Measurements from ENCODE around the gene BABAM2.

The BABAM2 gene

DNA sequence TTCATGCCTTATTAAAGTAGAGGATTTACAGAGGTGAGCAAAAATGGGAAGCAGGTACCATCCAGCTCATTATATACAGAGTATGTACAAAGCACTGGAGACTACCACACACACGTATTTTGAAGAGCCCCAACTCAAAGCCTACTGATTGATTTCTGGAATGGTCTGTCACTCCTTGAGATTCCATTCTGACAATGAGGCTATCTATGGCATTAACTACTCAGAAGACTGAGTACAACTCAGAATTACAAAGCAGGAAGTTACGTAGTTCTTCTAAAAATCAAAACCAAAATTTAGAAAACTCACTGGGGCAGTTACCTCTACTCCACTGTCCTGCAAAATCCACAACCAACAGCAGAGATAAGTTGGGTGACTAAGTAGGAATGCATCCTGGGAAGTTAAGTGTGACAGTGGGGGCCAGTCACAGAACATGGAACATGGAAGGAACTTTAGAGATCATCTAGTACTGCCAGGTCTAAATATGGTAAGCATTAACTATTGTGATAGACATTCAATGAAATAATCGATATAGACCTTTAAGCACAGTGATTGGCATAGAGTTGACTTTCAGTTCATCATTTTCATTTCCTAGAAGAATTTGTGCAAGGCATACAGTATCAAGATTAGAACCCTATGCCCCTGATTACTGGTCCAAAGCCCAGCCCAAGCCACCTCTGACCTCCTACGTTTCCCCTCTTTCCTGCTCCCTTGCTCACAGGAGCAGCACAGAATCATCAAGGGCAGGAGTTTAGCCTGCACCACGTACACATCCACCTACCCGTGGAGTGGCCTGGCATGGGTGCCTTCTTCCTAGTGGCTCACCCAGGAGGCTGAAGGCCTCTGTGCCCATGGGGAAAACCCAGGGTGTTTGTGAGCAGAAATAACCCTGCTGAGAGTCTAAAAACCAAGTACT is 422.0 kb downstream of the BABAM2 start:
- no peak for DNase-seq (ENCODE audit: low read depth in 2 of 2)

DNA sequence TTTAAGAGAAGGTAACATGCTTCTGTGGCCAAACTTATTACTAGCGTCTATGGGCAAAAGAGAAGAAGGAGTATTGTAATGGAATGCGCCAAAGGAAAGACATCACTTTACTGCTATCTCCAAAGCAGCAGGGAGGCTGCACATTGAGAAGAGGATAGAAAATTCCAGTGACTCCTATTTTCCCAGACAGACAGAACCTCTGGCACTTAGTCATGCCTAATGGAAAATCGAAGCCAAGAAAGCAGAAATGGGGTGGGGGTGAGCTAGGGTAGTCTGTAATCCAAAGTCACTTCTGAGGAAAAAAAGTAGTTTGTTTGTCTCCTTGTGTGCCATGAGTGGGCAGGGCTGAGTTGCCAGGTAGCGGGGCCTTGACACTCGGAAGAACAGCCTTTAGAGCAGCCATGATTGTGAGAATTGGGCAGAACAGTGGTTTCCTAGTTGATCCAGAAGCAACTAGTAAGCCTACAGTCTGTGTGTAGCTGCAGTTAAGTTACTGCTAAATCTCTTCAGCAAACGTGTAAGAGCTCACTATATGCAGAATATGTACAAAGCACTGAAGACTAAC is 422.8 kb downstream of the BABAM2 start:
- DNase-seq (ENCODE audit: low read depth in 2 of 2), result no peak

DNA sequence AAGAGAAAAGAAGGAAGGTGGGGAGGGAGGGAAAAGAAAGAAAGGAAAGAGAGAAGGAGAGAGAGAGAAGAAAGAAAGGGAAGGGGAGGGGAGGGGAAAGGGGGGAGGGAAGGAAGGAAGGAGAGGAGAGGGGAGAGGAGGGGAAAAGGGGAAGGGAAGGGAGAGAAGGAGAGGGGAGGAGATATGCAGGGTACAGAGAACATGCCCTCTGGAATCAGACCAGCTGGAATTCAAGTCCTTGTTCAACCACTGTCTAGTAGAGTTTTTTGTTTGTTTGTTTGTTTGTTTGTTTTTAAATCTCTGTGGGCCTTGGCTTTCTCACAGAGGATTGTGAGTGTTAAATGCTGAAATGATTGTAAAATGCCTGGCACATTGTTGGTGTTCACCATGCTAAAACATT is 424.4 kb downstream of the BABAM2 start:
- DNase-seq (ENCODE audit: low read depth in 2 of 2), result no peak

DNA sequence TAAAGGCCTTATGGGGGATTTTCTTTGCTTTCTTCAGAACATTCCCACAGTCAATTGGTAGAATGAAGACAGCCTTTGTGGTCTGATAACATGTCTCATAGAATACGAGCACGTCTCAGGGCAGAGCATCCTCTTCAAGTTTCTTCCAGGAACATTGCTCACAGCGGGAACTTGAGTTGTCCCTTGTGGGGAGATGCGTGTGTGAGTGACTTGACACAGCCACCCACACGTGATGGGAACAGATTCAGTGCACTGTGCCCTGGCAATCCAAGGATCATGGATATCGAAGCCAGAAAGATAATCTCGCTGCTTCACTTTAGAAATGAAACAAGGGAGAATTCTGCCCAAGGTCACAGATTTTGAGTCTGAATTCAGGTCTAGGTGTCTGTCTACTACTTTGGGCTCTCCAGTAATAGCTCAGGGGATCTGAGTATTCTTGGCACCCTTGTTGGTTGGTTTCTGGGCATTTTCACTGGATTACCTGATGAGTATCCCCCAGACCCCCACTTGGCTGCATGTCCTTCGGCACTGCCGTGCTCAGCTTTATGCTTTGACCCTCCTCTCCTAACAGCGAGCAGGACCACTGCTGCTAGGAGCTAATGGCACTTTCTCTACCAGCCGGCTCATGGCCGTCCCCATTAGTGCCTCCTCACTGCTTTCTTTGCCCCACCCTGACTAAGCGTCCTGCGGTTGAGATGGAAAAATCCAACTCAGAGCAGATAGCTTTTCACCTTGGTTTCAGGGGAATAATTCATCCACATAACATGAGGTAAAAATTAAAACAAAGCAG is 426.2 kb downstream of the BABAM2 start:
- DNase-seq (ENCODE audit: low read depth in 2 of 2), result no peak

DNA sequence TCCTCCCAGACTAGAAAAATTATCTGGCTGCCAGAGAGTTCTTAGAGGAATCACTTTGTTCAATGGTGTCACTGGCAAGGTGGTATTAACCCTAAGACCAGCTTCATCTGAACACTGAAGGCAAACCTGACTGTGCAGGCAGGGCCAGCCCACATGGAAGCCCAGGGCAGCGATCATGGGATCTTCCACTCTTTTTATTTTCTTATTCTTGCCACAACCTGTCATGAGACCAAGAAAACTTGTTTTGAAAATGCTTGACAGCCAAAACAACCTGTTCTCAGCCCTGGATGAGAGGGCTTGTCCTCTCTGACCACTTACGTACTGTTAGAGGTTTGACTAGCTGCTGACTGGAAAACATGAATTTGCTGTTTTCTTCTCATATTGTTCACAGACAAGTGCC is 426.9 kb downstream of the BABAM2 start:
- no peak for DNase-seq (ENCODE audit: low read depth in 2 of 2)

DNA sequence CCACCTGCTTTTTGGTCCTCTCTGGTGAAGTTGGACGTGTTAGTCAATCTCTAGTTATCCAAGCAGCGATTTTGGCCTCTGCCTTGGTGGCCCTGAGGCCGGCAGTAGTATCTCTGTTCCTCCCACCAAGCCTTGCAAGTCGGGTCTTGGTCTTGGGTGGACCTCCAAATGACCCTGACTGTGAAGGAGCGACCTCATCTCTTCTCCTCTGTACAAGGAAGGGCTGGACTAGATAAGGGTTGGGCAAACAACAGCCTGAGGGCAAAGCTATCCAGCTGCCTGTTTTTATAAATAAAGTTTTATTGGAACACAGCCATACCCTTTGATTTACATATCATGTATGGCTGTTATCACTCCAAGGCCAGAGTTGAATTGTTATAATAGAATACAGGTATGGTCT is 427.5 kb downstream of the BABAM2 start:
- DNase-seq (ENCODE audit: low read depth in 2 of 2), result no peak

DNA sequence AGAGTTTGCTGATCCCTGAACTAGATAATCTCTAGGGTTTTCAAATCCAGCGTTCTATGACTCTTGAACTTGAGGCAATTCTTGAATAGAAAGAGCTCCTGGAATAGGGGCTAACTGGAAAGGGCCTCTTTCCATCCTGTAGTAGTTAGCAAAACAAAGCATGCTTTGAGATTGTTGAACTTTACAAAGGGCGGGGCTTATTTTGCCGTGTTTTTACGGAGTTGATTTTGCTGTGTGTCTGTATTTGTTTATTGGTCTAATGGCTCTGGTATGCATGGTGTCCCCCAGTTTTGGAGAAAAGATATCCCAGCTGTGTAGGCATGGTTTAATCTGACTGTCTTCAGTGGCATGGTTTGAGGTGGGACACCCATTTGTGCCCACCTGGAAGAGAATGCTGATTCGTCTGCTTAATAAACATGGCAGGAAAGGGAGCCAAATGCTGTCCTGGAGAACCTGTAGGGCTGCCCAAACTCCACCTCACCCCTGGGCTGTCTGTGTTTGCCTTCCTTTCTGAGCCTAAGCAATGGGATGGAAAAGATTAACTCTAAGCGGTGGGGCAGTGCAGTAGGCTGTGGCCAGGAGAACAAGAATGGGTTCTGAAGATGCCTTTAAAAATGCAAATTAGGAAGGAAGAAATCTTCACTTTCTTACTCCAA is 428.1 kb downstream of the BABAM2 start:
- DNase-seq (ENCODE audit: low read depth in 2 of 2), result no peak

DNA sequence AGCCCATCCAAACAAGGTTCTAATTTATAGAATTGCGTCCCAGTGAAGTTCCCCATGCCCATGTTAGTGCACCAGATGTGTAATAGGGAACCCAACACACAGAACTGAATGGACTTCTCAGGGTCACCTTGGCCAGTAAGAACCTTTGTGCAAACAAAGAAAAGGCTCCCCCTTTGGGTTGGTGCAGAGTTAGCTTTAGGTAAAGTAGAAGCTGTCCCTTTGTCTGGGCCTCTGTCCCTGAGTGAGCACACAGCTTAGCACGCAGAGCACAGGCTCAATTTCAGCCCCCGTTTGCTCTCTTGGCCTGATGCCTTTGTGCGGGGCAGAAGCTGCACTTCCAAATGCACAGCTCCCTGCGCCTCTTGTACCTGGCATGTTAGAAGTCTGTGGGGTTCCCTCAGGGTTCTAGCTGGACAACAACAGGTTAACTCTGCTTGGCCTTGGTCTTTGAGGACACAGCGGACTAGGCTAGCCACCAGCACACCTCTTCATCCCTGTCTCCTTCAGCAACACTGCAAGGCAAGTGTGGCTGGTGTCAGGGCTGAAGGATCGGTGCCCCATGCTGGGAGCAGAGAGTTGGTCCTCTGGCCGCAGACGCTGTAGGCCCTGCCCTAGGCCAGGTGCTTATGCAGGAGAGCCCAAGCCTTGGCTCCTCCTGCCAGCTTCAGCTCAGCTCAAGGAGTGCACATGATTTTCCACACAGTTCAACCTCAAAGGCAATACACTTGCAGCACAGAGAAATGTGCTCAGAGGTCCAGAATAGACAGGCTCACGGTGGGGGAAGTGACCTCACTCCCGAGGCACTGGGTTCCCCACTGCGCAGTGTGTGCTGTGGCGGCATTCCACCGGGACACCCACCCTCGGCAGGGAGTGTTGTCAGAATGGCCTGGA is 428.8 kb downstream of the BABAM2 start:
- no peak for DNase-seq (ENCODE audit: low read depth in 2 of 2)

DNA sequence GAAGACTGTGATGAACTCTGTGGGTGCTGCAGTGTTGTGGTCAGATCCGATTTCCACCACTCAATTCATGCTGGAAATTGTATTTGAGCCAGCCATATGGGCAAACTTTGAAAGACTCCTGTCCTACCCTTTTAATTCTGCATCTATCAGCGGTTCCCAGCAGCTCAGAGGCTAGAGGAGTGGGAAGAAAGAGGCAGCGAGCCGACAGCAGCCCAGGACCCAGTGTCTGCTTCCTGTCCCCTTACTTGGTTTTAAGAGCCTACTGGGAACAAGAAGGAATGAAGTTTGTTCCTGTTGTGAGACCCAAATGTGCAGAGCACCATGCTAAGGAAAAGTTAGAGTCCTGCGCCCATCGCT is 429.5 kb downstream of the BABAM2 start:
- DNase-seq (ENCODE audit: low read depth in 2 of 2), result no peak

DNA sequence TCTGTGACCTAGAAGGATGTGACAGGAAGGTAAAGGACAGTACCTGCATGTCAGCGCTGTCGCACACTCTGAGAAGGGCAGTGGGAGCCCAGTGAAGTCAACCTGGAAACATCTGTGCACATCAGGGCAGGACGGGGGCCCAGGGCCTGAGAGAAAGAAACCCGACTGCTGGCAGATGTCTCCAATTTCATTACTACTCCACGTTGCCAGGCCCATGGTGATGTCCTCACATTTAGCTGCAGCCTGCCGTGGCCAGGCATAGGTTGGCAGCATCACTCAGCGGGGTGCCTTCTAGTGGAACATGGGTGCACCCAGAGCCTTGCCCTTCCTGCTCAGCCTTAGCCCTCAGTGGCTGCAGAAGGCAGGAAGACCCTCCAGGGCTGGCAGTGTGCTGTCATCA is 429.8 kb downstream of the BABAM2 start:
- DNase-seq (ENCODE audit: low read depth in 2 of 2), result no peak

DNA sequence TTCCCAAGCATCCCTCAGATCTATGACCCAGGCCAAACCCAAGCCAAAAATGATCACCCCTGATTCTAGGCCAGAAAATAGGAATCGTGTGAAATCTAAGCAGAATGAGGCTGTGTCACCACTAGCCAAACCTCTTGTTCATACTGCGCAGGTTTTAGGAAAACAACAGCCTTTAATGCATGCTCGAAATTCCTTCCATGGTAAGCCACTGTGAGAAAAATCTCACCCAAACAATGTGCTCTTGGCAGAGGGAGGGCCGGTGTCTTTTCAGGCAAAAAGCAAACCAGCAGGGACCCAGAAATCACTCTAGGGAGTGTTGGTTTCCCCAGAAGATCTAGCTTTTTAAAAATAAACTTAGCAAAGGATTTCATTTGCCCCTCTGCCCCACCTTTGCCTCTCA is 430.9 kb downstream of the BABAM2 start:
- no peak for DNase-seq (ENCODE audit: low read depth in 2 of 2)

DNA sequence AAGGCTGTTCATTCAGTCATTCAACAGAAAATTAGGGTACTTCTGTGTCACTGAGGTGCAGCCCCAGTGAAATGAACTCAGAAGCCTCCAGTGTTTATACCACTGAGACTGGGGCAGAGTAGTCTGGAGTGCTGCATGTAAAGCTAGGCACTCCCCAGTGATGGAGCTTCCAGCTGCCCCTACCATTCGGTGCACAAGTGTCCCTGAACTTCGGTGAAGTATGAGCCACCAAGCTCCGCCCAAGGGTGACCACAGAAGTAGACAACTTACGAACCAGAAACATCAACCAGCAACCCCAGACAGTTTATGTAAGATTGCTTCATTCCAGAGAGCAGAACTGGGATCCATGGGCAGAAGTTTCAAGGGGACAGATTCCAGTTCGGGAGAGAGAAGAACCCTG is 431.5 kb downstream of the BABAM2 start:
- no peak for DNase-seq (ENCODE audit: low read depth in 2 of 2)

DNA sequence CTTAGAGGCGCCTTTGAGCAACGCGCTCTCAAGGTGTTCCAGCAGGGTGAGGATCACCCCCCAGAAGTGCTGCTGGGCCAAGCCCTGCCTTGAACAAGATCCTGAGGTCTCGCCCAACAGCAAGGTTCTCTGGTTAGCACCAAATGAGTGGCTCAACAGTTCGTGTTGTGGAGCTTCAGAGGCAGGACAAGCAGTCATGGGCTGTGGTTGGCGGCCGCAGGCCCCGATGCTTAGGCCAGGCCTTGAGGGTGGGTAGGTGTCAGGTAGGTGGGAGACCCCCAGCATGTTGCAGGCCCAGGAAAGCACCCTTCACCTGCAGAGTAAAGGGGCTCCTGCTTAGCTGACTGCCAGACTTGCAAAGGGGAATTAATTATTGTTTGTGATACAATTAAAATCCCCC is 431.9 kb downstream of the BABAM2 start:
- DNase-seq (ENCODE audit: low read depth in 2 of 2), result no peak

DNA sequence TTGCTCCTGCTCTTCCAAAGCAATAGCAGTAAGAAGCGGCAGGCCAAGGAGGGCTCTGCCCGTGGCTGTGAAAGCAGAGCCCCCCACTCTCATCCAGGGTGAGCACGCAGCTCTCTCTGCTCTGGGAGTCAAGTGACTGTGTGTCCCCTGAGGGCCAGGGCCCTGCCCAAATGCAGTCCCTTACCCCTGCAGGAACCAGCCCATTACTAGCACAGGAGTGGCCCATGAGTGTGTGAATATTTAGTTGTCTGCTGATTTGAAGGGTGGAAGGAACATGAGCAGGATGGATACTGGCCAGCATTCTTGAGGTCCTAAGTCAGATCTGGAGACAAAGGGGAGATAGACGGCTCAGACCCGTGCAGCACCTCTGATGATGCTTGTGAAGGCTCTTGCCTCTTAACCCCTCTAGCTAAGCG is 432.5 kb downstream of the BABAM2 start:
- DNase-seq (ENCODE audit: low read depth in 2 of 2), result no peak

DNA sequence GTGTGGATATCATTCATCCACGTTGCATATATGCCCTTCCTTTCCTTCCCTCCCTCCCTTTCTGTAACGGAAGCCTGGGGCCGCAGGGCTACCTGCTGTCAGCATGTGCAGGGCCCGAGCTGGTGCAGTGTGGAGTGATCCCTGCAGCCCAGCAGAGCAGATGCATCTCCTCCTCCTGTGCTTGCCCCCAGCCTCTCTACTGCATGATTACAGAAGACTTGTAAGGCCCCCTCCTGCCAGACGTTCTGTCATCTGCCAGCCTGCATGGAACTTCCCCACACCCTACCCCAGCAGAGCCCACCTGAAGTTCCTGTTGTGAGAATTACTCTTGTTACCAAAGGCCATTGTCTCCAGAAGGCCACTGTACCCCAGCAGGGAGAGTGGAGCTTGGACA is 434.6 kb downstream of the BABAM2 start:
- DNase-seq (ENCODE audit: low read depth in 2 of 2), result no peak

DNA sequence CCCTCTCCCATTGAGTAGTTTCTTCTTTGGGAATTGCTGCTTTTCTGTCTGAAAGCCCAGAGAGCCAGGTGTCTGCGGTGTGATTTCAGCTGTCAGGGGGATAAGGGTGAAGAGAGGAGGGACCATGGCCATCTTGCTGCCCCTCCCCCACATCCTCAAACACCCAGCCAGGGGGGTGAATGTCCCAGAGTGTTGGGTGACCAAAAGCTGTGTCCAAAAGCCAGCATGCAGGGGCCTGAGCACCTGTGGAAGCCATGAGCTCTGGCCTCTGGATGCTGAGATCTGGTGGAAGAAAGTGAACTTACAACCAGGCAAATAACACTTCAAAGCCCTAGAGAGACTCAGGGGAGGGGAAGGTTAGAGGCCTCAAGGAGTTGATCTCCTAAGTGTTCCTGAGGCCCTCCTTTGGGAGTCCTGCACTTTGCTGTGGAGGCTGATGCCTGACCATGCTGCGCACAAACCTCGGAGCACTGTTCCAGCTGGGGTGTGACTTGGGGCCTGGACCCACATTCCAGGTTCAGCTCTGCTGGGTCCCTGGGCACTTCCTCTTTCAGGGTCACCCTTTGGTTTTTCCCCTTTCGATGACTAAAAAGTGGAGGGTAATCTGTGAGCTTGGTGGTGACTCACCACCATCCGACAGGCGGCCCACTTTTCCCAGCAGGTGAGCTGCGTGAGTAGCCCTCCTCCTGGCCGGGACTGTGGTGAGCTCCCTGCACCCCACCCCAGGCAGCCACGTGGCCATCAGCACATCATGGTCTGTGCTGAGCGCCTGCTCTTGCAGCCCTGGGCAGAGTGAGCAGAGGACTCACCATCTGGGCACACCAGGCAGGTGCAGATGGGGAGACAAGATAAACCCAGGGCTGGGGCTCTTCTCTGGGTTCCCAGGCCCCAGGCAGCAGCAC is 435.3 kb downstream of the BABAM2 start:
- peak; percentile 12 to 14 for DNase-seq (ENCODE audit: low read depth in 2 of 2)

DNA sequence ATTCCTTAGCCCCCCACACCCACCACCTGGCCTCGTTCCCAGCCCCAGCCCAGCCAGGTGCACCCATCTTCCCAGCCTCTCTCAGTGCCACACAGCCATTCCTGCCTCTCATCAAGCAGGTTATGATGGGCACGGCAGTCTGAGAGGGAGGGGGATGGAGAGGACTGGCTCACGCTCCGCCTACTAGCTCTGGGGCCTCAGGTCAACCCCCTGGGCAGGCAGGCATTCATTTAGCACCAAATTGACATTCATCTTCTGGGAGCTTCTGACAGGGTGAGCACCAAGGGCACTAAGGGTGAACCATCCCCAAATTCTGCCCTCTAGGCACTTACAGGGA is 435.9 kb downstream of the BABAM2 start:
- DNase-seq (ENCODE audit: low read depth in 2 of 2), result no peak

DNA sequence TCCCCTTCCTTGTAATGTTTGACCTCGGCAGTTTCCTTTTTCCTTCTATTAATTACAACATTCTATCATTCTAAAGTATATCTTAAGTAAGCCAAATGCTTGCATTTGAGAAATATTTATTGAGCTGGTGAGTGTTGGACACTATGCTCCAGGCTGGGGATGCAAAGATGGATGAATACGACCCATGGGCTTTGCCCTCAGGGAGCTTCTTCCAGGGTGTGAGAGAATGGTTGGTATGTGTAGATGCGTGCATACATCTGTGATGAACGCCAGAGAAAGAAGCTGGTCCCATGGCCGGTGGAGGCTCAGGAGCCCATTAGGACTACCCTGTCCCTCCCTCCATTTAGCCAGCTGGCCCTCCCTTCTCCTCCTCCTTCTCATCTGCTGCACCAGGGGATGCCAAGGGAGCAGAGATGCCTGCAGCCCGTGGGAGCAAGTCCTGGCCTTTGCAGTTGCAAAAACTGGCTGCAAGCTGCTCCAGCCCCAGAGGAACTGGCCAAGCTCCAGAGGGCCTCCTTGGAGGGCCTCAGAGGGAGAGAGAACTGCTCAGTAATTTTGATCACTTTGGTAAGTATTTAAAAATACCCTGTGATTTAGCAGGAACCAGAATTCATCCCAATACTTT is 436.5 kb downstream of the BABAM2 start:
- DNase-seq (ENCODE audit: low read depth in 2 of 2), result no peak

DNA sequence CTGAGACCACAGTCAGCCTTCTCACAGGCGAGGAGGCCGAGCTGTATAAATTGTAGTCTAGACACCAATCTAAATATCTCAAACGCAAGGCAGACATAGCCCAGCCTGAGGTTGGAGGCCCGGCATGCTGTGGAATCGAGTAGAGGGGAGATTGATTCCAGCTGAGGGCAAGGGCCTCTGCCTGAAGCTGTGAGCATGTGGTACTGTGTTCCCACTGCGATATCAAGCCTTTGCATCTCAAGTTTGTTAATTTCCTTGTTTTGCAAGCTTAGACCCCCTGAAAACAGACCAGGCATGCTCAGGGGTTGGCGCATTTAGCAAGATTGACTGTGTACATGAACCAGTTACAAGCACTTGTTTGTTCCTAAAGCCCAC is 437.0 kb downstream of the BABAM2 start:
- no peak for DNase-seq (ENCODE audit: low read depth in 2 of 2)
